ENCODE data around the gene COL26A1. TPM values are rescaled to one million over a fixed set of nuclear protein-coding genes. Genes with fewer than 3 reads are reported as not detected.
"Not testable (repeated sequence)": the region's sequence is repeated elsewhere in the genome, so short reads cannot be mapped to it uniquely, and the experiment has no call there.

The COL26A1 gene
- total and polyA plus RNA-seq, 2 of the 4 experiments (the other 2 are of a cell fraction), result not detected

GRCh38 chr7:101604934-101605332 lies 242.3 kb downstream of the COL26A1 start:
- H2BK20ac ChIP-seq (ENCODE audit: low read depth, low read length); H3K4me3 ChIP-seq (ENCODE audit: insufficient read depth, low read depth, low read length); ATAC-seq (ENCODE audit: low read depth); H3K9me3 ChIP-seq (ENCODE audit: control insufficient read depth, insufficient read depth, low read length); H3K9me1 ChIP-seq (ENCODE audit: insufficient read depth, low read length); H3K14ac ChIP-seq (replicated peaks; ENCODE audit: low read depth, low read length); H3K27ac ChIP-seq (ENCODE audit: insufficient read depth, low read length); H3K4ac ChIP-seq (ENCODE audit: low read depth, low read length); H3K9ac ChIP-seq (ENCODE audit: low read depth, low read length); H2AFZ ChIP-seq (replicated peaks; ENCODE audit: low read length, poor library complexity); H2BK120ac ChIP-seq (ENCODE audit: low read depth, low read length); DNase-seq; POLR2A ChIA-PET (ENCODE audit: unreplicated experiment); H3K4me1 ChIP-seq (ENCODE audit: control insufficient read depth, insufficient read depth, low read length); H3K18ac ChIP-seq (ENCODE audit: low read depth, low read length); CTCF ChIA-PET; H4K20me1 ChIP-seq (ENCODE audit: insufficient read depth, low read length); H2AK9ac ChIP-seq (replicated peaks; ENCODE audit: low read depth, low read length, poor library complexity); H2BK5ac ChIP-seq (ENCODE audit: low read depth, low read length, poor library complexity, severe bottlenecking); H2AK5ac ChIP-seq (ENCODE audit: low read depth, low read length); H3K79me1 ChIP-seq (ENCODE audit: low read depth in 1 of 2, low read length in 2 of 2); H3K36me3 ChIP-seq (ENCODE audit: control insufficient read depth, insufficient read depth, low read length); dilution Hi-C loops (cut with HindIII; ENCODE audit: low sequenced_read_pairs, unreplicated experiment); H4K91ac ChIP-seq (ENCODE audit: insufficient read depth, low read depth, low read length); H3K23ac ChIP-seq (ENCODE audit: low read depth, low read length); H2BK15ac ChIP-seq (ENCODE audit: low read depth, low read length); H3K4me2 ChIP-seq (ENCODE audit: low read depth, low read length); BruUV-seq (replicated peaks); H4K8ac ChIP-seq (ENCODE audit: low read depth in 2 of 2, low read length in 2 of 2); H3K56ac ChIP-seq (ENCODE audit: extremely low read depth, insufficient read depth, low read length); H4K5ac ChIP-seq (ENCODE audit: low read depth, low read length): not testable (repeated sequence)
- no CpG with 5 or more reads among the region's 2 CpGs for WGBS, 2 experiments (ENCODE audit: extremely low coverage in 2 of 2, insufficient read length in 1 of 2)
- H3K27me3 ChIP-seq (ENCODE audit: control insufficient read depth, insufficient read depth, low read length), result peaks cover 17% of the 10 kb centered on the region; the same call in 1 of the 2 replicates
- intact Hi-C loops (cut with micrococcal nuclease) (loop anchor here (5.0 kb wide), 1 partner anchor 77 kb away; no protein-coding TSS in a partner anchor), in situ Hi-C loops (cut with MboI; ENCODE audit: low sequenced_read_pairs) (loop anchor here (10.0 kb wide), 1 partner anchor 630 kb away; no protein-coding TSS in a partner anchor)
